ENCODE data around the gene KCNJ12.
"Not testable (repeated sequence)": the region's sequence is repeated elsewhere in the genome, so short reads cannot be mapped to it uniquely, and the experiment has no call there.

- TF ChIP-seq CTCF (conservative IDR thresholded peaks at IDR 0.05; ENCODE audit: low read depth, low read length); EZH2 (IDR thresholded peaks at IDR 0.05; ENCODE audit: borderline replicate concordance, low read depth, low read length, poor library complexity, severe bottlenecking): not testable (repeated sequence)
Measured at GRCh38 chr17:21414616-21415015, 38.5 kb downstream of the KCNJ12 start.
